Measurements from ENCODE around the gene STK35.
A peak's percentile ranks its signal among the peaks of the same experiment; 100 is the strongest.

Gene STK35

GRCh38 chr20:2153326-2153725 is 51.7 kb downstream of the STK35 start:
- no peak for ATAC-seq
- H3K27me3 Mint-ChIP-seq = no peaks in the 10 kb centered on the region
- no peak overlapping the region for H3K27ac Mint-ChIP-seq
- no peaks in the 10 kb centered on the region for H3K4me1 Mint-ChIP-seq
- peaks cover 18% of the 10 kb centered on the region for H3K36me3 Mint-ChIP-seq
- H3K4me3 Mint-ChIP-seq = no peak overlapping the region
- H3K9me3 Mint-ChIP-seq = no peaks in the 10 kb centered on the region

DNA sequence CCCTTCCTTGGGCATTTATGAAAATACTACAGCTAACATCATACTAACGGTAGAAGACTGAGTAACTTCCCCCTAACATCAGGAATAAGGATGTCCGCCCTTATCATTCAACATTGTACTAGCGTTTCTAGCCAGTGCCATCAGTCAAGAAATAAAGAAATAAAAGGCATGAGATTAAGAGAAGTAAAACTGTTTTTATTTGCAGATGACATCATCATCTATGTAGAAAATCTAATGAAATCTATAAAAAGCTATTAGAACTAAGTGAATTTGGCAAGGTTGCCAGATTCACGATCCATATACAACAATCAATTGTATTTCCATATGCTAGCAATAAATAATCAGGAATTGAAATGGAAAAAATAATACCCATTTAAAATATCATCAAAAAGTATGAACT is 54.6 kb downstream of the STK35 start:
- no peaks in the 10 kb centered on the region for H3K27me3 Mint-ChIP-seq
- no peaks in the 10 kb centered on the region for H3K9me3 Mint-ChIP-seq
- no peaks in the 10 kb centered on the region for H3K4me1 Mint-ChIP-seq
- H3K27ac Mint-ChIP-seq = no peak overlapping the region
- H3K4me3 Mint-ChIP-seq = no peak overlapping the region
- ATAC-seq = no peak
- H3K36me3 Mint-ChIP-seq = no peaks in the 10 kb centered on the region

- Mint-ChIP-seq H3K27me3 (no peaks in the 10 kb centered on the region), H3K36me3 (no peaks in the 10 kb centered on the region), H3K4me1 (no peaks in the 10 kb centered on the region), H3K27ac (no peak overlapping the region), H3K4me3 (no peak overlapping the region), H3K9me3 (no peaks in the 10 kb centered on the region)
- no peak for ATAC-seq
Observed at GRCh38 chr20:2156666-2157624, 55.3 kb downstream of the STK35 start.

GRCh38 chr20:2162125-2162822 is 60.6 kb downstream of the STK35 start:
- Mint-ChIP-seq H3K27me3 (no peaks in the 10 kb centered on the region), H3K4me1 (no peaks in the 10 kb centered on the region), H3K9me3 (no peaks in the 10 kb centered on the region), H3K27ac (no peak overlapping the region), H3K4me3 (no peak overlapping the region), H3K36me3 (no peaks in the 10 kb centered on the region)
- ATAC-seq = no peak

DNA sequence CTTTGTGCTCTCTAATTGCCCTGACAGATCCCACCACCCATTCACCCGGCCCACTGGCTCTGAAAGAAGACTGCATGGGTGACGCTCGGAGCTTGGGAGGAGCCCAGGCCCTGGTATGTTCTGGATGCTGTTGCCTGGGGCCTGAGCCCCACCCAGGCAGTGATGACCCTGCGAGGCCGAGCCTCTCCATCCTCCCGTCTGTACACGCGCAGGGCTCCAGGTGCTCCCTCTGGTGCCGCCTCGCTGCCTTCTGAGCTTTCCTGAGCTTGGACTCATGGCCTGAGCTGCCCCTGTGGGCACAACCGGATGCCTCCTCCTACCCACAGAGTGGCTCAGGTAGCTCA is 61.2 kb downstream of the STK35 start:
- Mint-ChIP-seq H3K4me1 (no peaks in the 10 kb centered on the region), H3K9me3 (no peaks in the 10 kb centered on the region), H3K27me3 (no peaks in the 10 kb centered on the region), H3K27ac (no peak overlapping the region), H3K4me3 (no peak overlapping the region), H3K36me3 (no peaks in the 10 kb centered on the region)
- peak; percentile 35 for ATAC-seq

DNA sequence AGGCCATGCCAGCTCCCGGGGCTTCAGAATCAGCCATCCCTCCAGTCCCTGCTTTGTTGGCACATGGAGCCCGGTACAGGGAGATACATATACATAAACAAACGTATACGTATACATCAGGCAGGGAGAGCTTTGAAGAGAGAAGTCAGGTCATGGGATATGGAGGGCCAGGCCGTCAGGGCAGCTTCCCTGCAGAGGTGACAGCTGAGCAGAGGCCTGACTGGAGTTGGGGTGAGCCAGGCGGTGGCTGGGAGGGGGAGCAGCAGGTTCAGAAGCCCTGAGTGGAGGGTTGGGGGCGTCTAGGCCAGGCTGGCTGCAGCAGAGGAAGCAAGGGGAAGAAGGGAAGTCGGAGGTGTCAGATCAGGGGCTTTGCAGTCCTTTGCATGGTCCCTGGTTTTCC is 61.7 kb downstream of the STK35 start:
- no peak for ATAC-seq
- Mint-ChIP-seq H3K36me3 (no peaks in the 10 kb centered on the region), H3K27me3 (no peaks in the 10 kb centered on the region), H3K9me3 (no peaks in the 10 kb centered on the region), H3K27ac (no peak overlapping the region), H3K4me3 (no peak overlapping the region), H3K4me1 (no peaks in the 10 kb centered on the region)

- peak; percentile 14 for ATAC-seq
- Mint-ChIP-seq H3K4me3 (no peak overlapping the region), H3K4me1 (no peaks in the 10 kb centered on the region), H3K9me3 (no peaks in the 10 kb centered on the region), H3K36me3 (no peaks in the 10 kb centered on the region), H3K27me3 (no peaks in the 10 kb centered on the region), H3K27ac (no peak overlapping the region)
Observed at GRCh38 chr20:2163757-2164156, 62.1 kb downstream of the STK35 start.

GRCh38 chr20:2164421-2164820 is 62.8 kb downstream of the STK35 start:
- H3K9me3 Mint-ChIP-seq = no peaks in the 10 kb centered on the region
- no peaks in the 10 kb centered on the region for H3K4me1 Mint-ChIP-seq
- no peaks in the 10 kb centered on the region for H3K27me3 Mint-ChIP-seq
- no peak overlapping the region for H3K27ac Mint-ChIP-seq
- no peaks in the 10 kb centered on the region for H3K36me3 Mint-ChIP-seq
- no peak overlapping the region for H3K4me3 Mint-ChIP-seq
- no peak for ATAC-seq

DNA sequence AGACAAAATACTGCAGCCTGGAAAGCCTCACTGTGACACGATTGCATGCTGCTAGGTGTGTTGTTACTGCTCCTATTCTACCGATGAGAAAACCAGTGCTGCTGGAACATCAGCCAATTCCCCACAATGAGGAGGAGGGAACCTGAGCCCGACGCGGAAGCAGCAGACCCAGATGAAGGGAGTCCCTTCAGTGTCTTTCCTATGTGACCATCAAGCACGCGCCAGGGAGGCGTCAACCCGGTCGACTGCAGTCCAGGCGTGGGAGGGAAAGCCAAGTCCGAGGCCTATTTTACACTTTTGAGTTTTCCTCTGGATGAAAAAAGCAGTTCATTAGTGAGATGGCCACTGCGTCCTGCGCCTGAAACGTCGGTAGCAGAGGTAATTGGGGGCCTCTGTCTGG is 63.3 kb downstream of the STK35 start:
- no peaks in the 10 kb centered on the region for H3K36me3 Mint-ChIP-seq
- no peaks in the 10 kb centered on the region for H3K4me1 Mint-ChIP-seq
- H3K9me3 Mint-ChIP-seq = no peaks in the 10 kb centered on the region
- no peak for ATAC-seq
- no peak overlapping the region for H3K27ac Mint-ChIP-seq
- H3K27me3 Mint-ChIP-seq = no peaks in the 10 kb centered on the region
- no peak overlapping the region for H3K4me3 Mint-ChIP-seq

DNA sequence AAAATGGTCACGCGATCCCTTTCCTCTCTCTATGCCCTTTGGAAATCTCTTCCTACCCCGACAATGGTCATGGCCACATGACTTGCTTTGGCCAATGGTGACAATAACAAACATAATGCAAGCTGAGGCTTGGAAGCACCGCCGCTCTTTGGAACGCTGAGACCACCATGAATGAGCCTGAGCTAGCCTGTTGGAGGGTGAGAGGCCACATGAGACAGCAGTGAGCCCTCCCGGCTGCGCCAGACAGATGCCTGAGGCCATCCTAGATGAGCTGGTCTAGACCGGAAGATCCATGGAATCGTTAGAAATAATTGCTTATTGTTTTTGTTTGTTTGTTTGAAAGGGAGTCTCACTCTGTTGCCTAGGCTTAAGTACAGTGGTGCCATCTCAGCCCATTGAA is 64.2 kb downstream of the STK35 start:
- no peak for ATAC-seq
- Mint-ChIP-seq H3K4me1 (no peaks in the 10 kb centered on the region), H3K4me3 (no peak overlapping the region), H3K9me3 (no peaks in the 10 kb centered on the region), H3K36me3 (no peaks in the 10 kb centered on the region), H3K27ac (no peak overlapping the region), H3K27me3 (no peaks in the 10 kb centered on the region)

- Mint-ChIP-seq H3K4me3 (no peak overlapping the region), H3K9me3 (no peaks in the 10 kb centered on the region), H3K27ac (no peak overlapping the region), H3K36me3 (no peaks in the 10 kb centered on the region), H3K27me3 (peaks cover 7% of the 10 kb centered on the region), H3K4me1 (no peaks in the 10 kb centered on the region)
- ATAC-seq = no peak
Observed at GRCh38 chr20:2167112-2167511, 65.5 kb downstream of the STK35 start.

- Mint-ChIP-seq H3K36me3 (no peaks in the 10 kb centered on the region), H3K4me3 (no peak overlapping the region), H3K27me3 (peaks cover 17% of the 10 kb centered on the region), H3K4me1 (peaks cover 6% of the 10 kb centered on the region), H3K9me3 (no peaks in the 10 kb centered on the region), H3K27ac (no peak overlapping the region)
- ATAC-seq = no peak
Observed at GRCh38 chr20:2168946-2169345, 67.3 kb downstream of the STK35 start.

GRCh38 chr20:2169456-2170088 is 67.9 kb downstream of the STK35 start:
- no peaks in the 10 kb centered on the region for H3K36me3 Mint-ChIP-seq
- H3K27ac Mint-ChIP-seq = no peak overlapping the region
- H3K27me3 Mint-ChIP-seq = peaks cover 17% of the 10 kb centered on the region
- no peaks in the 10 kb centered on the region for H3K9me3 Mint-ChIP-seq
- H3K4me3 Mint-ChIP-seq = no peak overlapping the region
- ATAC-seq = no peak
- peaks cover 6% of the 10 kb centered on the region for H3K4me1 Mint-ChIP-seq

DNA sequence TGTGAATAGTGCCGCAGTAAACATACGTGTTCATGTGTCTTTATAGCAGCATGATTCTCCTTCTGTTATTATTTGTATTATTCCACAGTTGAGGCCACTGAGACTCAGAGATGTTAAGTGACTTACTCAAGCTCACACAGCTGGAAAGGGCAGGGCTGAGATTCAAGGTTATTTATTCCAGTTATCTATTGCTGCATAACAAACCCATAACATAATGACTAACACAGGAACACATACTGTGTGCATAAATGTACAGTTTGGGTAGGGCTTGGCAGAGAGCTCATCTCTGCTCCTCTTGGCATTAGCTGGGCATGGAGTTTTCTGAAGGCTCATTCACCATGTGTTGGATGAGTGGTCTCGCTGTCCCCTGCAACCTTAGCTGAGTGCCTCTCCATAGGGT is 68.8 kb downstream of the STK35 start:
- Mint-ChIP-seq H3K27me3 (peaks cover 17% of the 10 kb centered on the region), H3K4me1 (peaks cover 6% of the 10 kb centered on the region), H3K27ac (no peak overlapping the region)

GRCh38 chr20:2171266-2171790 is 69.7 kb downstream of the STK35 start:
- H3K9me3 Mint-ChIP-seq = no peaks in the 10 kb centered on the region
- H3K36me3 Mint-ChIP-seq = no peaks in the 10 kb centered on the region
- H3K4me3 Mint-ChIP-seq = no peak overlapping the region
- H3K4me1 Mint-ChIP-seq = peaks cover 6% of the 10 kb centered on the region
- no peak overlapping the region for H3K27ac Mint-ChIP-seq
- no peak for ATAC-seq
- peaks cover 17% of the 10 kb centered on the region for H3K27me3 Mint-ChIP-seq

More for the DNA sequence above, 68.8 kb downstream of the STK35 start:
- Mint-ChIP-seq H3K4me3 (no peak overlapping the region), H3K9me3 (no peaks in the 10 kb centered on the region), H3K36me3 (no peaks in the 10 kb centered on the region)
- no peak for ATAC-seq

Measured in stimulated activated memory B cell treated with anti-CD40 and anti-IgM and Interleukin-4, amounts not matched to agents 10 μg/mL and 1 μg/mL and 100 μg/mL, for 72 hours (primary cell).